ENCODE results near the gene TCF12. TPM values are rescaled to one million over a fixed set of nuclear protein-coding genes. Genes with fewer than 3 reads are reported as not detected.

TCF12 gene
- polyA plus RNA-seq, 1 donor (not counting 4 experiments of a cell fraction or from before 2014, with no cell fraction given), result 48.3 TPM

DNA sequence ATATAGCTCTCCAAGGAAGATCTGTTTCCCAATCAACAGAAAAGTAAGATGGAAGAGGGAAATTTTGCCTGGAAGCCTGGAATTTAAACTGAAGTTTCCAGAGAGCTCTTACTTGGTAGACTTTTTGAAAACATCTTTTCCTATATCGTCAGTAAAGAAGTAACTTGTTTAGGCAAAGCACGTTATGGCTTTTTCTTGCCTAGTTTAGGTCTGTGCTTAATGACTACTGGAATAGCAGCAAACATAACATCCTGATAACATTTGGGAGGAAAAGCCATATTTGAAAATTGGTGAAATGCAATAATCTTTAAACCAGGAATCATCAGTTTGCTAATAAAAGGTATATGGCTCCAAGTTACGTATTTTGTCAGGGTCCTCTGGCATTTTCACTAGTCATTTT lies 297.4 kb downstream of the TCF12 start:
- Histone ChIP-seq H3K4me3 (ENCODE audit: control insufficient read depth in 2 of 3, extremely low read depth in 1 of 3, insufficient read depth in 2 of 3, low read depth in 1 of 3, low read length in 3 of 3) (peak overlapping the region in 1 of 3 experiments; percentile 15), H3K4me1 (ENCODE audit: control insufficient read depth, extremely low read depth, insufficient read depth, low read length) (peaks cover 10% of the 10 kb centered on the region), H2AFZ (ENCODE audit: control insufficient read depth, low read length) (no peak overlapping the region), H3K79me2 (ENCODE audit: control insufficient read depth, insufficient read depth, low read length) (peaks cover 7% of the 10 kb centered on the region), H3K9me1 (ENCODE audit: control insufficient read depth, extremely low read depth, insufficient read depth, low read length) (no peaks in the 10 kb centered on the region), H3K9me3 (ENCODE audit: control insufficient read depth, low read depth, low read length) (no peaks in the 10 kb centered on the region), H3K36me3 (ENCODE audit: control insufficient read depth in 2 of 2, extremely low read depth in 1 of 2, insufficient read depth in 2 of 2, low read length in 2 of 2) (no peaks in the 10 kb centered on the region), H3K27me3 (ENCODE audit: control insufficient read depth, extremely low read depth, insufficient read depth, low read length) (no peaks in the 10 kb centered on the region), H3K4me2 (ENCODE audit: control insufficient read depth, extremely low read depth, insufficient read depth, low read depth, low read length) (peak overlapping the region; percentile 47), H3K9ac (ENCODE audit: control insufficient read depth, extremely low read depth, insufficient read depth, low read length) (no peak overlapping the region), H3K27ac (ENCODE audit: control insufficient read depth, insufficient read depth, low read length) (no peak overlapping the region), H4K20me1 (ENCODE audit: control insufficient read depth, extremely low read depth, insufficient read depth, low read length) (no peaks in the 10 kb centered on the region)
- DNase-seq (ENCODE audit: low read depth, low spot score), result no peak
- TF ChIP-seq, protein P1, sequence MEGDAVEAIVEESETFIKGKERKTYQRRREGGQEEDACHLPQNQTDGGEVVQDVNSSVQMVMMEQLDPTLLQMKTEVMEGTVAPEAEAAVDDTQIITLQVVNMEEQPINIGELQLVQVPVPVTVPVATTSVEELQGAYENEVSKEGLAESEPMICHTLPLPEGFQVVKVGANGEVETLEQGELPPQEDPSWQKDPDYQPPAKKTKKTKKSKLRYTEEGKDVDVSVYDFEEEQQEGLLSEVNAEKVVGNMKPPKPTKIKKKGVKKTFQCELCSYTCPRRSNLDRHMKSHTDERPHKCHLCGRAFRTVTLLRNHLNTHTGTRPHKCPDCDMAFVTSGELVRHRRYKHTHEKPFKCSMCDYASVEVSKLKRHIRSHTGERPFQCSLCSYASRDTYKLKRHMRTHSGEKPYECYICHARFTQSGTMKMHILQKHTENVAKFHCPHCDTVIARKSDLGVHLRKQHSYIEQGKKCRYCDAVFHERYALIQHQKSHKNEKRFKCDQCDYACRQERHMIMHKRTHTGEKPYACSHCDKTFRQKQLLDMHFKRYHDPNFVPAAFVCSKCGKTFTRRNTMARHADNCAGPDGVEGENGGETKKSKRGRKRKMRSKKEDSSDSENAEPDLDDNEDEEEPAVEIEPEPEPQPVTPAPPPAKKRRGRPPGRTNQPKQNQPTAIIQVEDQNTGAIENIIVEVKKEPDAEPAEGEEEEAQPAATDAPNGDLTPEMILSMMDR (optimal IDR thresholded peaks at IDR 0.05 in 1 of 3, IDR thresholded peaks at IDR 0.05 in 1 of 3, conservative IDR thresholded peaks at IDR 0.05 in 1 of 3; ENCODE audit: extremely low read depth in 1 of 3, insufficient read depth in 2 of 3, low read length in 3 of 3), result no peak
- TF ChIP-seq EZH2 (IDR thresholded peaks at IDR 0.05; ENCODE audit: low read length), result no peak
- no peak for FAIRE-seq
- dilution Hi-C loops (cut with MboI; ENCODE audit: extremely low pct_ligation_motif_present, low sequenced_read_pairs), result no loop called here

DNA sequence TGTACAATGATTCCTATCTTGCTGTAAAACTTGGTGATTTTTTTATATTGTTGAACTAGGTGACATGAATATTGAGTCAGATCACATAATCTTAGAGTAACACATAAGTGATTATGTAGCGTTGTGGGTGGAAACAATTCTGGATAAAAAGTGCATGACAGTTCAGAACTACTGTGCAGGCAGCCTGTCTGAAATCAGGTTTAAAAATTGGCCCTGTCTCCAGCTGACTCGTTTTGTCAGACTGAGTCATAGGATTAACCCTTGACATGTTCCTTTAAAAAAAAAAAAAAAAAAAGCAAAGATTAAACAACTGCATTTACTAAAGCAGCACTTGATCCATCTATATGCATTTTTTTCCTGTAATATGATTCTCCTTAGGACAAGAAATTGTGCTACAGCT lies 297.8 kb downstream of the TCF12 start:
- FAIRE-seq, result no peak
- dilution Hi-C loops (cut with MboI; ENCODE audit: extremely low pct_ligation_motif_present, low sequenced_read_pairs), result no loop called here

More for the DNA sequence above, 297.8 kb downstream of the TCF12 start:
- peak overlapping the region in 1 of 3 experiments; percentile 15 for H3K4me3 ChIP-seq (ENCODE audit: control insufficient read depth in 2 of 3, extremely low read depth in 1 of 3, insufficient read depth in 2 of 3, low read depth in 1 of 3, low read length in 3 of 3)
- H3K36me3 ChIP-seq (ENCODE audit: control insufficient read depth in 2 of 2, extremely low read depth in 1 of 2, insufficient read depth in 2 of 2, low read length in 2 of 2), result no peaks in the 10 kb centered on the region
- peaks cover 10% of the 10 kb centered on the region for H3K4me1 ChIP-seq (ENCODE audit: control insufficient read depth, extremely low read depth, insufficient read depth, low read length)
- no peaks in the 10 kb centered on the region for H3K9me3 ChIP-seq (ENCODE audit: control insufficient read depth, low read depth, low read length)
- H3K27me3 ChIP-seq (ENCODE audit: control insufficient read depth, extremely low read depth, insufficient read depth, low read length), result no peaks in the 10 kb centered on the region
- no peak for TF ChIP-seq EZH2 (IDR thresholded peaks at IDR 0.05; ENCODE audit: low read length)
- TF ChIP-seq, protein P1 (optimal IDR thresholded peaks at IDR 0.05 in 1 of 3, IDR thresholded peaks at IDR 0.05 in 1 of 3, conservative IDR thresholded peaks at IDR 0.05 in 1 of 3; ENCODE audit: extremely low read depth in 1 of 3, insufficient read depth in 2 of 3, low read length in 3 of 3), result no peak
- no peak overlapping the region for H2AFZ ChIP-seq (ENCODE audit: control insufficient read depth, low read length)
- peak overlapping the region; percentile 47 for H3K4me2 ChIP-seq (ENCODE audit: control insufficient read depth, extremely low read depth, insufficient read depth, low read depth, low read length)
- H3K27ac ChIP-seq (ENCODE audit: control insufficient read depth, insufficient read depth, low read length), result no peak overlapping the region
- peaks cover 7% of the 10 kb centered on the region for H3K79me2 ChIP-seq (ENCODE audit: control insufficient read depth, insufficient read depth, low read length)
- no peaks in the 10 kb centered on the region for H3K9me1 ChIP-seq (ENCODE audit: control insufficient read depth, extremely low read depth, insufficient read depth, low read length)
- DNase-seq (ENCODE audit: low read depth, low spot score), result no peak
- H3K9ac ChIP-seq (ENCODE audit: control insufficient read depth, extremely low read depth, insufficient read depth, low read length), result no peak overlapping the region
- no peaks in the 10 kb centered on the region for H4K20me1 ChIP-seq (ENCODE audit: control insufficient read depth, extremely low read depth, insufficient read depth, low read length)

Data from keratinocyte (primary cell).